HG03558 (cell line): ENCODE measurements around the gene USP7.

ENCODE experiments used
- ATAC-seq: cut with Tn5 transposase; IDR thresholded peaks from one replicate; pipeline ENCODE4 v1.9.1; 2021; ENCODE audit warnings: moderate number of reproducible peaks; ENCODE audit not compliant: unreplicated experiment; ENCODE audit errors: extremely low read depth

The USP7 gene

GRCh38 chr16:8905795-8906591 is 57.7 kb downstream of the USP7 start:
- no peak for ATAC-seq

DNA sequence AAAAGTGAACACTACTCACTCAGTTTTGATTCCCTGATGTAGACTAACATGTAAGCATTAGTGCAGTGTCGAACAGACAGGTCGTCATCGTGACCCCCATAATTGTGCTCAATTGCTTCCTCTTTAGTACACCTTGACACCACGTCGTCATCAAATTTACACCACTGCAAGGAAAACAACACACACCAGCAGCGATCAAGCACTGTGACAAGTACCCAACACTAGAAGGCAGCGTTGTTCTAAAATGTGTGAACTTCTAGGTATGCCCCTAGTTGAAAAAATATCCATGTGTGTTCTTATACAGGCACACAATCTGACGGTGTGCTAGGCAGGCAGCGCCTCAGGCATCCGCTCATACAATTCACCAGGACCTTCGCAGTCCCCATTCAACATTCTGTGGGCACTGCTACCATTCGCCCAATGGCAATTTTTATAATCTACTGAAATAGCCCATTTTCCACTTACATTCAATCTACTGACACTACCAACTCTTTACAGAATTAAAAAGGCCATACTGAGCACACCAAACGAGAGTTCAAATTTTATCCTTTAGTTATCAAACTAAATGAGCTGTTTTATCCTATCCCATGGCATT is 58.4 kb downstream of the USP7 start:
- ATAC-seq = no peak

GRCh38 chr16:8904018-8904430 is 59.7 kb downstream of the USP7 start:
- no peak for ATAC-seq

DNA sequence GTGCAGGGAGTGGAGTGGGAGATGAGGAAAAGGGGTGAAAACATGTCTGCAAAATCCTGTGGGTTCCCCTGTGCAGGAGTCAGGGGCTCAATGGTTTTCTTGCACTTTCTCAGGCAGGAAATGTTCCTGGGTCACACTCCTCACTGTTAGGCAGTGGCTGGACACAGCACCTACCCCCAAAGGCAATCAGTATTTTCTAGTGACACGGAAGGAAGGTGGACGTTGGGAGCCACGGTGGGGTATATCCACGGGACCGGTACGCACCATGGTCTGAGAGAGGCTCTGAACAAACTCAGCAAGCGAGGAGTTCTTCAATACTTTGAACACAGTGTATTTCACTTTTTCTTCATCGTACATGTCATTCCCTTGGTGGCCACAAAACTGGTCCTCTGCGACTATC is 60.7 kb downstream of the USP7 start:
- no peak for ATAC-seq

DNA sequence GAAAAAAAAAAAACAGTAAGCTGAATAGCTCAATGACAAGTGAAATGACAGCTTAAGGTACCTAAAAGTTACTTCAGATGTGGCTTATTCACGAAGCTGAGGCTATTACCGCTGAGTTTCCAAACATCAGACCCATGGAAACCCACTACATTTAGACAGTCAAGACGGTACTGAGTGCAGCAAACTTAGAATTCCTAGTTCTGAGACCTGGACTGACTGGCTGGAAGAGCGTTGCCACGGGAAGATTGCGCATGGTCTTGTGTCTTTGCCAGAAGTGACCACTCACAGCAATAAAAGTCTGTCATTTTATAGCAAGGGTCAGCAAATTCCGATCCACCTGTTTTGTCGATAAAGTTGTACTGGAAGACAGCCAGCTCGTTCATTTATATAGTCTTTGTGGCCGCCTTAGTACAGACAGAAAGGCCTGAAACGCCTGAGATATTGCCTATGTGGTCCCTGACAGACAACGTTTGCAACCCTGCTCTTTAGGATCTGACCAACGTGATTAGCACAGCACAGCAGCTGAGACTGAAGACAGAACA is 62.3 kb downstream of the USP7 start:
- no peak for ATAC-seq

GRCh38 chr16:8900343-8900742 is 63.4 kb downstream of the USP7 start:
- no peak for ATAC-seq

GRCh38 chr16:8899709-8900317 is 63.9 kb downstream of the USP7 start:
- ATAC-seq = no peak

DNA sequence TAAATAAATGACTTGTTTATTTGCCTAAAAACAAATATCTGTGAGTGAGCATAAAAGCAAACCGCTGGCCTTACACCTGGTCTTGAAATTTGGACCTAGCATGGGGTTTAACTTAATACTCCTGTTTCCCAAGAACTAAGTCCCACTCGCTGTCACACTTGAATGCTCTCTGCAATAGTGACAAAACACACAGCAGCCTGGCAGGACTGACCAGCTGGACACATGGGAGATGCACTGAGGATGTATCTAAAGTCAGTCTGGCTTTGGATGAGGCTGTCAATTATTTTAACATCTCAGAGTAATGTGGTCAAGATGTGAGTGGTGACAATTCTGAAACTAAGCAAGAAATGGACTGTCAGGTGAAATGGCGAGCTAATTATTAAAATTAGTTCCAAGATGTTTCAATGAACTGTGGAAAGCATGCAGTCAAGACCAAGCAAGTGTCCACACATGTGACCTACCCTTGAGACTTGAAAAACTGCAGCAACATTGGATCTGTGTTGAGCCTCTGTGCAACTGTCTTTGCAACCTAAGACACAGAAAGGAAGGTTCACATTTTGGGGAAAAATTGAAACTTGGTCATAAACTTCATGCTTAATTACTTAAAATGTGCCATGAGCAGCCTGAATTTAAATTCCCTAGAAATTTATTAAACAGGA is 64.9 kb downstream of the USP7 start:
- ATAC-seq = no peak

DNA sequence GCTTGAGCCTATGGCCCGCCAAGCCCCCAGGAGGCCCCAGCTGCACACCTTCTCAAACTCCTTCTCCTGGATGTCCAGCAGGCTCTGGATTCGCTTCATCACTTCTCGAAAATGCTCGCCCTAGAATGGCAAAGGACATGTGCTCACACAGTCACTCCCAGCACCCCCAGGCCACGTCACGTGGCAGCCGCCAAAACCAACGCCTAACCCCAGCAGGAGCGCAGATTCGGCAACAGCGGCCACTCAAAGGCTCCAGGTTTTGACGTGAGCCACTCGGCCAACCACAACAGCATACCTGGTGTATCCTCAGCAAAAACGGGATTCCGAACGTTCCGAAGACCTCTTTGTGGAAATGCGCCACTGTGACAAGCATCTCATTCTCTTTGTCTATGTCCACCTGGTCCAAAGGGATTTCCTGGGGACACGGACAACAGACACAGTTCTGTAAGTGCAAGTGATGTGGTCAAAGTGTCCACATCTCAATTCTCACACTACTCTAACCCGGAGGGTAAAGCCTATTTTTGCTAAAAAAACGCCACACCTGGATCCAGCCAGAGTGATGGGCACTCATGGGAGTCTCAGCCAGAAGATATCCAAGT is 68.9 kb downstream of the USP7 start:
- no peak for ATAC-seq

DNA sequence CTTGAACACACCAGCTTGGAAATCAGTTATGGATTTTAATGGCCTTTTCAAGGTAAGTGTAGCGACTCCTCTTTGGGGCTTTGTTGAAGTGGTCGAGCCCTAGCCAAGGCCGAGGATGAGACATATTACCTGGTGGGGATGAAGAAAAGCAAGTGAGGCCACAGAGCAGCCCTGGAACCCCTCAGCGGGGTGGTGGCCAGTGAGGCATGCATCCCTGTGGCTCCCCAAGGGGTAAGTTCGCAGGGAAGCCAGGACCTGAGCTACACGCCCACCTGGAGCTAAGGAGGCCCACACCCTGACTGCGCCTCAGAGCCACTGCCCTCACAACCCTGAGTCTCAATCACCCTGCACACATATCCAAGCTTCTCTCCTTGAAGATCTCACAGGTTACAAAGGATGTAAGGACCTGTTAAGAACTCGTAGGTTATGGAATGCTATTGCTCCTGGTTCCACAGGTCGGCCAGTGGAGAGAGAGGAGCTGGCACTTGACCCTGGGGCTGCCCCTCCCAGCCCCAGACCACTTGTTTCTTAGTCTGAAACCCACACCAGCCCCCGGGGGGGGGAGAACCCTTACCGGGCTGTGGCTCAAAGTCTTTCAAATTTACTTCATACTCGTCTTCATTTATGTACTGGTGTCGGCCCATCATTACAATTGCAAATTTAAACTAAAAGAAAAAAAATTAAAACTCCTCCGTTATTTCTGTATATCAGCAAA is 69.6 kb downstream of the USP7 start:
- ATAC-seq = no peak

DNA sequence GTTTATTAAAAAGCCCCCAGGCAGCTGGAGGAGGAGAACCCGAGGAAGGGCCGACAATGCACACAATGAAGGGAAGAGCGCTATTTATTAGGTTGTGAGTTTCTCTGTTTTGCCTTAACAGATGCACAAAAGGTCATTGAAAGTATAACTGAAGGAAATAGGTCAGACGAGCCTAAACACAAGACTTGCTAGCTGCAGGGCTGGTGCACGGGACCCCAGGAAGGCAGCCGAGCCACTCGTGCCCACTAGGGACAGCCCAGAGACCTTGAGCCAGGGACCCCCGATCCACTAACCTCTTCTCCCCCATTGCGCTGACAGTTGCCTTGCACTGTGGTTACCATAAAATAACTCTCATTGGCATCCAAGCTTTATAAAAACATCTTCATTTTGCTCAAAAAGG is 70.3 kb downstream of the USP7 start:
- no peak for ATAC-seq

GRCh38 chr16:8892101-8892575 is 71.6 kb downstream of the USP7 start:
- ATAC-seq = peak; percentile 12

GRCh38 chr16:8890549-8890921 is 73.2 kb downstream of the USP7 start:
- no peak for ATAC-seq

- ATAC-seq = no peak
Measured at GRCh38 chr16:8889893-8890548, 73.7 kb downstream of the USP7 start.

DNA sequence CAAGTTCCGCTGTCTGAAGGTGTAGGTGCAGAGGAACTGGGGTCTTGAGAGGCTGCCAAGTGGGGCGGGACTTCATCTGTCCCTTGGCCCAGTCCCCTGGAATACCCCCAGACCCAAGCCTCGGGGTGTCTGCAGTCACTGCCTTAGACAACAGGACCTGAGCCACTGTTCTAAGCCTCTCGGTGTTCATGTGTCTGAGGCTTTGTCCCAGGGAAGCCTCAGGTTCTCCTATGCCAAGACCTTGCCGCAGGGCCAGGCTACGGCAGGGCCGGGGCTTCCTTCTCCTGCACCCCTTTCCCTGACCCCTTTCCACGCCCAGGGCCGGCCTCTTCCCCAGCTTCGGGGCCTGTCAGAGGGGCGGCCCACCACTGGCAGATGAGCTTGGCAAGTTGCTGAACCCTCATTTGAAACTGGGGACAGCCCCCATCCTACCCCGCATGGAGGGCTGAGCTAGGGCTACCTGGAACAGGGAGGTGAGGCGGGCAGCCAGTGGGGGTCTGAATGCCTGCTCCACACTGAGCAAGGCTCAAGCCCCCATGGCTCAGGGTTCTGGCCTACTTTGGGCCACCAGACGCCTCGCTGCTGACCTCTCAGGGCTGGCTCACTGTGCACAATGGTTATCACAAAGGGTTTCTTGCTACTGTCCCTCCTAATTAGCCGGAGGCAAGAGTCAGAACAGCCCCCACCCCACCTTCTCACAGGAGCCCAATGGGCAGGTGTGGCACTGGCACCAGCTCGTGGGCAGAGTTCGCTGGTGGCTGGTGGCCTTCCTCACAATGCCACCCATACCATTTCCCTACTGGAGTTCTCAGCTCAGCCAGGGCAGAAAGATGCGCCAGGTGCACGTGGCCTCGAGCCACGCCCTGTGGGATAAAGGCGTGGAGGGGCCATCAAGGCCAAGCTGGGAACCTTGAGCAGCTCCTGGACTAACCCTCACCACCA is 74.5 kb downstream of the USP7 start:
- ATAC-seq = no peak

- ATAC-seq = no peak
Measured at GRCh38 chr16:8887952-8888560, 75.7 kb downstream of the USP7 start.

- ATAC-seq = no peak
Measured at GRCh38 chr16:8887431-8887765, 76.3 kb downstream of the USP7 start.
